ENCODE data around the gene ACTR2.
"Not testable (repeated sequence)": the region's sequence is repeated elsewhere in the genome, so short reads cannot be mapped to it uniquely, and the experiment has no call there.

Gene ACTR2

DNA sequence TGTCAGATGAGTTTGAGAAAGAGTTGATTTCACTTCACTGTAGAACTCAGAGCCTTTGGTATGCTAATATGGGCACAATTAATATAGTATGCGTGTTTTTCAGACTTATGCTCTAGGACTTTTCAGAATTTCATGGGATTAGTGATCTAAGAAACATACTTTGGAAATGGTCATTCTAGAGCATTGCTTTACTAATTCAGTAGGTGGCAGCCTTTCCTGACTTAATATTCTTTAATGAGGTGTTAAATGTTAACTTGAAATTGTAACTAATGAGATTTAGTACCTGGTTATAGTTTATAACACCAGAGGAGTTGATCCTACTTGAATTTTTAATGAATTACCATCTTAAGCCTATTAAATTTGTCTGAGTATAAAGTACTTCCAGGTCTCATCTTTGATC lies 28.4 kb downstream of the ACTR2 start:
- Histone ChIP-seq H2BK15ac (replicated peaks; ENCODE audit: low read depth) (no peak overlapping the region), H2BK120ac (ENCODE audit: low read depth, low read length) (no peak overlapping the region), H3K36me3 (ENCODE audit: control insufficient read depth, insufficient read depth, low read length) (no peaks in the 10 kb centered on the region), H2BK5ac (ENCODE audit: low read length) (no peak overlapping the region), H3K4ac (ENCODE audit: low read depth, low read length) (no peak overlapping the region), H3K79me2 (ENCODE audit: control insufficient read depth, insufficient read depth, low read length) (no peaks in the 10 kb centered on the region), H3K9ac (ENCODE audit: low read length) (no peak overlapping the region), H3K79me1 (ENCODE audit: low read length) (peaks cover 3% of the 10 kb centered on the region), H2AK5ac (ENCODE audit: low read length) (no peak overlapping the region), H3K4me2 (ENCODE audit: low read length) (no peak overlapping the region), H4K8ac (ENCODE audit: low read depth, low read length) (no peak overlapping the region), H3K23ac (ENCODE audit: low read length) (no peak overlapping the region), H3K4me3 (ENCODE audit: low read length) (no peak overlapping the region), H3K18ac (ENCODE audit: low read length) (no peak overlapping the region), H4K5ac (ENCODE audit: low read length) (no peak overlapping the region), H3K27ac (ENCODE audit: low read depth, low read length) (no peak overlapping the region), H3K56ac (ENCODE audit: low read length) (no peak overlapping the region), H3K27me3 (ENCODE audit: insufficient read depth, low read length, poor library complexity) (no peaks in the 10 kb centered on the region), H3K4me1 (ENCODE audit: control insufficient read depth, low read depth, low read length) (no peaks in the 10 kb centered on the region)
- no peak for DNase-seq
- no CpG with 5 or more reads among the region's 1 CpG for whole genome bisulfite sequencing (ENCODE audit: extremely low coverage, insufficient coverage, low lambda C conversion rate)

DNA sequence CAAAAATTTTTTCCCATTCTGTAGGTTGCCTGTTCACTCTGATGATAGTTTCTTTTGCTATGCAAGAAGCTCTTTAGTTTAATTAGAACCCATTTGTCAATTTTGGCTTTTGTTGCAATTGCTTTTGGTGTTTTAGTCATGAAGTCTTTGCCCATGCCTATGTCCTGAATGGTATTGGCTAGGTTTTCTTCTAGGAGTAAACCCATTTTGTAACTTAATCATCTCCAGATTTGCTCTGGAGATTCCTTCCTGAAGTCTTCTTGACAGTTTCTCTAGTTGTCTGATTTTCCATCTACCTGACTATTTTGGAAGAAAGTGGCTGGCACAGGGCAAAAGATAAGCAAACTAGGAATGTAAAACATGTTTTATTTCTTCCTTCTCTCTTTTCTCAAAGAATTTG lies 30.2 kb downstream of the ACTR2 start:
- not testable (repeated sequence) for H3K36me3 ChIP-seq (ENCODE audit: control insufficient read depth, insufficient read depth, low read length); H3K56ac ChIP-seq (ENCODE audit: low read length); H3K9ac ChIP-seq (ENCODE audit: low read length); H3K18ac ChIP-seq (ENCODE audit: low read length); H3K27me3 ChIP-seq (ENCODE audit: insufficient read depth, low read length, poor library complexity); H3K23ac ChIP-seq (ENCODE audit: low read length); H2BK120ac ChIP-seq (ENCODE audit: low read depth, low read length); H3K4me2 ChIP-seq (ENCODE audit: low read length); H3K4me3 ChIP-seq (ENCODE audit: low read length); H4K5ac ChIP-seq (ENCODE audit: low read length); H3K27ac ChIP-seq (ENCODE audit: low read depth, low read length); H3K4ac ChIP-seq (ENCODE audit: low read depth, low read length); H2BK5ac ChIP-seq (ENCODE audit: low read length); DNase-seq; H3K4me1 ChIP-seq (ENCODE audit: control insufficient read depth, low read depth, low read length); H3K79me2 ChIP-seq (ENCODE audit: control insufficient read depth, insufficient read depth, low read length); H2AK5ac ChIP-seq (ENCODE audit: low read length); H3K79me1 ChIP-seq (ENCODE audit: low read length); H4K8ac ChIP-seq (ENCODE audit: low read depth, low read length); H2BK15ac ChIP-seq (replicated peaks; ENCODE audit: low read depth)

DNA sequence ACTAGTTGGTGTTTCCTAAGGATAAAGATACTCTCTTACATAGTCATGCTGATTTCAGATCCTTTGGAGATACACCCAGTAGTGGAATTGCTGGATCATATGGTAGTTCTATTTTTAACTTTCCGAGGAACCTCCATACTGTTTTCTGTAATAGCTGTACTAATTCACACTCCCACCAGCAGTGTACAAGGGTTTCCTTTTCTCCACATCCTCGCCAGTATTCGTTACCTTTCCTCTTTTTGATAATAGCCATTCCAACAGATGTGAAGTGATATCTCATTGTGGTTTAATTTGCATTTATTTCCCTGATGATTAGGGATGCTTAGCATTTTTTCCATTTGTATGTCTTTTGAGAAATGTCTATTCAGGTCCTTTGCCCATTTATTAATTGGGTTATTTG lies 34.0 kb downstream of the ACTR2 start:
- no peaks in the 10 kb centered on the region for H3K27me3 ChIP-seq (ENCODE audit: insufficient read depth, low read length, poor library complexity)
- H3K9ac ChIP-seq (ENCODE audit: low read length) = no peak overlapping the region
- no peak overlapping the region for H4K8ac ChIP-seq (ENCODE audit: low read depth, low read length)
- H3K27ac ChIP-seq (ENCODE audit: low read depth, low read length) = no peak overlapping the region
- no peak overlapping the region for H3K4ac ChIP-seq (ENCODE audit: low read depth, low read length)
- H2BK120ac ChIP-seq (ENCODE audit: low read depth, low read length) = no peak overlapping the region
- H3K79me2 ChIP-seq (ENCODE audit: control insufficient read depth, insufficient read depth, low read length) = no peaks in the 10 kb centered on the region
- DNase-seq = no peak
- no peak overlapping the region for H2AK5ac ChIP-seq (ENCODE audit: low read length)
- no peak overlapping the region for H2BK15ac ChIP-seq (replicated peaks; ENCODE audit: low read depth)
- H3K4me1 ChIP-seq (ENCODE audit: control insufficient read depth, low read depth, low read length) = no peaks in the 10 kb centered on the region
- WGBS (ENCODE audit: extremely low coverage, insufficient coverage, low lambda C conversion rate) = no CpG with 5 or more reads among the region's 3 CpGs
- no peak overlapping the region for H2BK5ac ChIP-seq (ENCODE audit: low read length)
- H3K36me3 ChIP-seq (ENCODE audit: control insufficient read depth, insufficient read depth, low read length) = no peaks in the 10 kb centered on the region
- H3K4me3 ChIP-seq (ENCODE audit: low read length) = no peak overlapping the region
- no peak overlapping the region for H3K4me2 ChIP-seq (ENCODE audit: low read length)
- H4K5ac ChIP-seq (ENCODE audit: low read length) = no peak overlapping the region
- H3K18ac ChIP-seq (ENCODE audit: low read length) = no peak overlapping the region
- peaks cover 4% of the 10 kb centered on the region for H3K79me1 ChIP-seq (ENCODE audit: low read length)
- no peak overlapping the region for H3K23ac ChIP-seq (ENCODE audit: low read length)
- H3K56ac ChIP-seq (ENCODE audit: low read length) = no peak overlapping the region

DNA sequence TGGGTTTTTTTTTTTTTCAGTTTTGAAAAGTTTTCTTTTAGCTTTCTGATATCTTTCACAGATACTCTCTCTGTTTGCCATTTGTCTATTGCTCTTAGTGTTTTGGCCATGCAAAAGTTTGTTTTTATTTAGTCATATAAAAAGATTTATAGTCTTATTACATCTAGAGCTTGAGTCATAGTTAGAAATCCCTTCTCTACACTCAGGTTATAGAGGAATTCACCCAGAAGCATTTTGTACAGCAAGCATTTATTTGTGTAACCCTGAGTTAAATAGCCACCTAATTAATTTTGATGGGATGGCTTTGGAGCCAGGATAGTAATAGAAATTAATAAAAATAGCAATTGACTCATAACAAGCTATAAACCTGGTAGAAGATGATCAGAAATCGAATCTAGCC lies 35.6 kb downstream of the ACTR2 start:
- H4K5ac ChIP-seq (ENCODE audit: low read length) = no peak overlapping the region
- H2AK5ac ChIP-seq (ENCODE audit: low read length) = no peak overlapping the region
- H3K18ac ChIP-seq (ENCODE audit: low read length) = no peak overlapping the region
- DNase-seq = no peak
- no peak overlapping the region for H3K4ac ChIP-seq (ENCODE audit: low read depth, low read length)
- no peak overlapping the region for H2BK120ac ChIP-seq (ENCODE audit: low read depth, low read length)
- no peak overlapping the region for H3K23ac ChIP-seq (ENCODE audit: low read length)
- no peaks in the 10 kb centered on the region for H3K27me3 ChIP-seq (ENCODE audit: insufficient read depth, low read length, poor library complexity)
- peaks cover 1% of the 10 kb centered on the region for H3K4me1 ChIP-seq (ENCODE audit: control insufficient read depth, low read depth, low read length)
- no peak overlapping the region for H2BK5ac ChIP-seq (ENCODE audit: low read length)
- no peak overlapping the region for H2BK15ac ChIP-seq (replicated peaks; ENCODE audit: low read depth)
- no CpG with 5 or more reads among the region's 1 CpG for WGBS (ENCODE audit: extremely low coverage, insufficient coverage, low lambda C conversion rate)
- H3K9ac ChIP-seq (ENCODE audit: low read length) = no peak overlapping the region
- no peak overlapping the region for H3K56ac ChIP-seq (ENCODE audit: low read length)
- H4K8ac ChIP-seq (ENCODE audit: low read depth, low read length) = no peak overlapping the region
- H3K4me2 ChIP-seq (ENCODE audit: low read length) = no peak overlapping the region
- peaks cover 5% of the 10 kb centered on the region for H3K79me1 ChIP-seq (ENCODE audit: low read length)
- no peak overlapping the region for H3K4me3 ChIP-seq (ENCODE audit: low read length)
- H3K79me2 ChIP-seq (ENCODE audit: control insufficient read depth, insufficient read depth, low read length) = no peaks in the 10 kb centered on the region
- H3K36me3 ChIP-seq (ENCODE audit: control insufficient read depth, insufficient read depth, low read length) = no peaks in the 10 kb centered on the region
- H3K27ac ChIP-seq (ENCODE audit: low read depth, low read length) = no peak overlapping the region

DNA sequence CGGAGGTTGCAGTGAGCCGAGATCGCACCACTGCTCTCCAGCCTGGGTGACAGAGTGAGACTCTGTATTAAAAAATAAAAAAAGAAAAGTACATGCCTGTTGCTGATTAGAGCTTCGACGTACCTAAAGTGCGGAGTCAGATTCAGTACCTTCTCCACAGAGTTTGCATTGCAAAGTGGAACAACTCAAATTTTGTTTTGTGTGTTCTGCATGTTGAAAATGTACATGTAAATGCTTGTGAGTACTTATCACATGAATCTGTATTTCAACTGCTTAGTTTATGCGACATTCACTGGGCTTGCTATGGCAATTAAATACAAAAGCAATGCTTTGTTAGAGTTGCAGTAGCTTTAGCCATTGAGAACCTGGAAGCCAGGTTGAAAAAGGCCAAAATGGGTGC lies 36.4 kb downstream of the ACTR2 start:
- no peak overlapping the region for H3K56ac ChIP-seq (ENCODE audit: low read length)
- no peak overlapping the region for H3K23ac ChIP-seq (ENCODE audit: low read length)
- H3K18ac ChIP-seq (ENCODE audit: low read length) = no peak overlapping the region

GRCh38 chr2:65264821-65265670 lies 37.4 kb downstream of the ACTR2 start:
- Histone ChIP-seq H4K8ac (ENCODE audit: low read depth, low read length) (no peak overlapping the region), H3K4me2 (ENCODE audit: low read length) (no peak overlapping the region), H3K79me1 (ENCODE audit: low read length) (peaks cover 2% of the 10 kb centered on the region), H2BK120ac (ENCODE audit: low read depth, low read length) (no peak overlapping the region), H3K56ac (ENCODE audit: low read length) (no peak overlapping the region), H3K36me3 (ENCODE audit: control insufficient read depth, insufficient read depth, low read length) (no peaks in the 10 kb centered on the region), H3K4ac (ENCODE audit: low read depth, low read length) (no peak overlapping the region), H2BK5ac (ENCODE audit: low read length) (no peak overlapping the region), H3K23ac (ENCODE audit: low read length) (no peak overlapping the region), H4K5ac (ENCODE audit: low read length) (no peak overlapping the region), H3K27ac (ENCODE audit: low read depth, low read length) (no peak overlapping the region), H3K9ac (ENCODE audit: low read length) (no peak overlapping the region), H3K18ac (ENCODE audit: low read length) (no peak overlapping the region), H3K27me3 (ENCODE audit: insufficient read depth, low read length, poor library complexity) (no peaks in the 10 kb centered on the region), H2BK15ac (replicated peaks; ENCODE audit: low read depth) (no peak overlapping the region), H2AK5ac (ENCODE audit: low read length) (no peak overlapping the region), H3K4me1 (ENCODE audit: control insufficient read depth, low read depth, low read length) (peaks cover 3% of the 10 kb centered on the region), H3K79me2 (ENCODE audit: control insufficient read depth, insufficient read depth, low read length) (no peaks in the 10 kb centered on the region), H3K4me3 (ENCODE audit: low read length) (no peak overlapping the region)
- WGBS (ENCODE audit: extremely low coverage, insufficient coverage, low lambda C conversion rate) = no CpG with 5 or more reads among the region's 8 CpGs
- DNase-seq = peak; percentile 90

More for the DNA sequence above, 36.4 kb downstream of the ACTR2 start:
- no peak for DNase-seq
- Histone ChIP-seq H3K36me3 (ENCODE audit: control insufficient read depth, insufficient read depth, low read length) (no peaks in the 10 kb centered on the region), H3K4ac (ENCODE audit: low read depth, low read length) (no peak overlapping the region), H3K27ac (ENCODE audit: low read depth, low read length) (no peak overlapping the region), H3K79me1 (ENCODE audit: low read length) (peaks cover 3% of the 10 kb centered on the region), H3K79me2 (ENCODE audit: control insufficient read depth, insufficient read depth, low read length) (no peaks in the 10 kb centered on the region), H2BK15ac (replicated peaks; ENCODE audit: low read depth) (no peak overlapping the region), H3K4me2 (ENCODE audit: low read length) (no peak overlapping the region), H4K5ac (ENCODE audit: low read length) (no peak overlapping the region), H2BK120ac (ENCODE audit: low read depth, low read length) (no peak overlapping the region), H3K9ac (ENCODE audit: low read length) (no peak overlapping the region), H2BK5ac (ENCODE audit: low read length) (no peak overlapping the region), H3K4me1 (ENCODE audit: control insufficient read depth, low read depth, low read length) (peaks cover 3% of the 10 kb centered on the region), H3K27me3 (ENCODE audit: insufficient read depth, low read length, poor library complexity) (no peaks in the 10 kb centered on the region), H4K8ac (ENCODE audit: low read depth, low read length) (no peak overlapping the region), H3K4me3 (ENCODE audit: low read length) (no peak overlapping the region), H2AK5ac (ENCODE audit: low read length) (no peak overlapping the region)
- no CpG with 5 or more reads among the region's 7 CpGs for WGBS (ENCODE audit: extremely low coverage, insufficient coverage, low lambda C conversion rate)

Data from mesendoderm (in vitro differentiated cells).